Measurements from ENCODE around the gene OBSCN. TPM values are rescaled to one million over a fixed set of nuclear protein-coding genes. Genes with fewer than 3 reads are reported as not detected.

The OBSCN gene
- total and polyA plus RNA-seq, 4 donors: 0.54 to 5.6 (median 2.7) TPM

DNA sequence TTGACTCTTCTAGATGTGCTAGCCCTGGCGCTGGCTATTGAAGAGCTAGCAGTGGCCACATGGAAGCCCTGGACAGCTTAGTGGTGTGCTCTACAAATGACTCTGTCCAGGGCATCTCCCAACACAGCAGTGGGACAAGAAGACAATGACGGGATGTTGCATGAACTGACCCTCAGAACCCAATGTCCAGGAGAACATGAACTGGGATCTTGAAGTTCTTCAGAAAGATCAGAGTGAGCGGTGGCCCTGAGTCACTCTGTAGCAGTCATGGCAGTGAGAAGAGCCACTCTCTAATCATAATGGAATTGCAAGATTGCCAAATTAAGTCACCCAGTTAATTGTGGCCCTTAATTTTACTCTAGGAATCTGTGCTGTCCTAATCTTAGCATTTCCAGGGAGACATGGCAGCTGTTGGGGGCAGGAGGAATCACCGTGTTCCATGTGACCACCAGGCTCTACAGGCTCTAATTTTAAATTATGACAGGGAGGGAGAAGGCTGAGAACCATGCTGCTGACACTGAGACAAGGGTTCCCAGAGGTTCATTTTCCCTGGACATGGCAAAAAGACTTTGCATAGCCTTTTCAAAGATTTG is 10.2 kb upstream of the OBSCN start:
- TF ChIP-seq TAF1 (conservative IDR thresholded peaks at IDR 0.05) (no peak), GABPA (IDR thresholded peaks at IDR 0.05 in 1 of 2, conservative IDR thresholded peaks at IDR 0.05 in 1 of 2) (no peak), SP1 (IDR thresholded peaks at IDR 0.05) (no peak), HNF4A (conservative IDR thresholded peaks at IDR 0.05) (no peak), HNF4G (IDR thresholded peaks at IDR 0.05) (no peak), ZBTB33 (IDR thresholded peaks at IDR 0.05) (no peak), EGR1 (IDR thresholded peaks at IDR 0.05; ENCODE audit: low read depth in 2 of 2) (no peak), RXRA (IDR thresholded peaks at IDR 0.05) (no peak), FOXA1 (IDR thresholded peaks at IDR 0.05) (no peak), JUND (IDR thresholded peaks at IDR 0.05) (no peak), FOXA2 (IDR thresholded peaks at IDR 0.05) (no peak), YY1 (IDR thresholded peaks at IDR 0.05) (no peak), NR2F2 (IDR thresholded peaks at IDR 0.05) (no peak), RAD21 (IDR thresholded peaks at IDR 0.05) (no peak)
- TF ChIP-seq, protein P1, sequence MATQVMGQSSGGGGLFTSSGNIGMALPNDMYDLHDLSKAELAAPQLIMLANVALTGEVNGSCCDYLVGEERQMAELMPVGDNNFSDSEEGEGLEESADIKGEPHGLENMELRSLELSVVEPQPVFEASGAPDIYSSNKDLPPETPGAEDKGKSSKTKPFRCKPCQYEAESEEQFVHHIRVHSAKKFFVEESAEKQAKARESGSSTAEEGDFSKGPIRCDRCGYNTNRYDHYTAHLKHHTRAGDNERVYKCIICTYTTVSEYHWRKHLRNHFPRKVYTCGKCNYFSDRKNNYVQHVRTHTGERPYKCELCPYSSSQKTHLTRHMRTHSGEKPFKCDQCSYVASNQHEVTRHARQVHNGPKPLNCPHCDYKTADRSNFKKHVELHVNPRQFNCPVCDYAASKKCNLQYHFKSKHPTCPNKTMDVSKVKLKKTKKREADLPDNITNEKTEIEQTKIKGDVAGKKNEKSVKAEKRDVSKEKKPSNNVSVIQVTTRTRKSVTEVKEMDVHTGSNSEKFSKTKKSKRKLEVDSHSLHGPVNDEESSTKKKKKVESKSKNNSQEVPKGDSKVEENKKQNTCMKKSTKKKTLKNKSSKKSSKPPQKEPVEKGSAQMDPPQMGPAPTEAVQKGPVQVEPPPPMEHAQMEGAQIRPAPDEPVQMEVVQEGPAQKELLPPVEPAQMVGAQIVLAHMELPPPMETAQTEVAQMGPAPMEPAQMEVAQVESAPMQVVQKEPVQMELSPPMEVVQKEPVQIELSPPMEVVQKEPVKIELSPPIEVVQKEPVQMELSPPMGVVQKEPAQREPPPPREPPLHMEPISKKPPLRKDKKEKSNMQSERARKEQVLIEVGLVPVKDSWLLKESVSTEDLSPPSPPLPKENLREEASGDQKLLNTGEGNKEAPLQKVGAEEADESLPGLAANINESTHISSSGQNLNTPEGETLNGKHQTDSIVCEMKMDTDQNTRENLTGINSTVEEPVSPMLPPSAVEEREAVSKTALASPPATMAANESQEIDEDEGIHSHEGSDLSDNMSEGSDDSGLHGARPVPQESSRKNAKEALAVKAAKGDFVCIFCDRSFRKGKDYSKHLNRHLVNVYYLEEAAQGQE (IDR thresholded peaks at IDR 0.05): no peak
- TF ChIP-seq, protein P2, sequence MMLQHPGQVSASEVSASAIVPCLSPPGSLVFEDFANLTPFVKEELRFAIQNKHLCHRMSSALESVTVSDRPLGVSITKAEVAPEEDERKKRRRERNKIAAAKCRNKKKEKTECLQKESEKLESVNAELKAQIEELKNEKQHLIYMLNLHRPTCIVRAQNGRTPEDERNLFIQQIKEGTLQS (IDR thresholded peaks at IDR 0.05): no peak
- TF ChIP-seq, protein P3, sequence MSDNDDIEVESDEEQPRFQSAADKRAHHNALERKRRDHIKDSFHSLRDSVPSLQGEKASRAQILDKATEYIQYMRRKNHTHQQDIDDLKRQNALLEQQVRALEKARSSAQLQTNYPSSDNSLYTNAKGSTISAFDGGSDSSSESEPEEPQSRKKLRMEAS (IDR thresholded peaks at IDR 0.05): no peak
- TF ChIP-seq, protein P4, sequence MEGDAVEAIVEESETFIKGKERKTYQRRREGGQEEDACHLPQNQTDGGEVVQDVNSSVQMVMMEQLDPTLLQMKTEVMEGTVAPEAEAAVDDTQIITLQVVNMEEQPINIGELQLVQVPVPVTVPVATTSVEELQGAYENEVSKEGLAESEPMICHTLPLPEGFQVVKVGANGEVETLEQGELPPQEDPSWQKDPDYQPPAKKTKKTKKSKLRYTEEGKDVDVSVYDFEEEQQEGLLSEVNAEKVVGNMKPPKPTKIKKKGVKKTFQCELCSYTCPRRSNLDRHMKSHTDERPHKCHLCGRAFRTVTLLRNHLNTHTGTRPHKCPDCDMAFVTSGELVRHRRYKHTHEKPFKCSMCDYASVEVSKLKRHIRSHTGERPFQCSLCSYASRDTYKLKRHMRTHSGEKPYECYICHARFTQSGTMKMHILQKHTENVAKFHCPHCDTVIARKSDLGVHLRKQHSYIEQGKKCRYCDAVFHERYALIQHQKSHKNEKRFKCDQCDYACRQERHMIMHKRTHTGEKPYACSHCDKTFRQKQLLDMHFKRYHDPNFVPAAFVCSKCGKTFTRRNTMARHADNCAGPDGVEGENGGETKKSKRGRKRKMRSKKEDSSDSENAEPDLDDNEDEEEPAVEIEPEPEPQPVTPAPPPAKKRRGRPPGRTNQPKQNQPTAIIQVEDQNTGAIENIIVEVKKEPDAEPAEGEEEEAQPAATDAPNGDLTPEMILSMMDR (IDR thresholded peaks at IDR 0.05; ENCODE audit: low read depth, low read length, missing input control): no peak
- H3K9ac ChIP-seq (ENCODE audit: low read depth in 1 of 2, low read length in 2 of 2): no peak overlapping the region
- DNase-seq (ENCODE audit: low spot score): no peak

More for the DNA sequence above, 10.2 kb upstream of the OBSCN start:
- 97% methylated on average over 4 of the region's 4 CpGs for WGBS
- Histone ChIP-seq H3K4me3 (ENCODE audit: low read depth in 1 of 3, low read length in 3 of 3) (no peak overlapping the region), H3K9me3 (ENCODE audit: control insufficient read depth in 4 of 4, low read length in 3 of 4) (peaks cover 1 to 11% (median 8%) of the 10 kb centered on the region in 4 donors), H3K4me1 (ENCODE audit: control insufficient read depth in 4 of 4, insufficient read depth in 4 of 4, low read length in 3 of 4) (no peaks in the 10 kb centered on the region), H3K36me3 (ENCODE audit: control insufficient read depth in 4 of 4, insufficient read depth in 3 of 4, low read depth in 1 of 4, low read length in 3 of 4) (no peaks in the 10 kb centered on the region), H3K27me3 (ENCODE audit: control insufficient read depth in 4 of 4, insufficient read depth in 4 of 4, low read length in 3 of 4) (no peaks in the 10 kb centered on the region), H3K27ac (ENCODE audit: low read depth in 1 of 2, low read length in 2 of 2) (no peak overlapping the region)
